HepG2 (cell line): ENCODE data around the gene TAS1R3. TPM values are rescaled to one million over a fixed set of nuclear protein-coding genes. Genes with fewer than 3 reads are reported as not detected.

ENCODE experiments used
- ATAC-seq: fragments of 200-7000 bp; cut with Tn5 transposase; 3 replicates; pipeline ENCODE4 v1.9.1; 2020; ENCODE audit warnings: mild to moderate bottlenecking, moderate library complexity
- BruUV-seq: library from RNA; stranded (reverse); fragments of 400-500 nt; replicated peaks from 2 replicates; lab custom pipeline; 2021; lab: Mats Ljungman, UMichigan
- CTCF ChIA-PET: fragments of 300-600 bp; formaldehyde crosslinking; extraction: SDS; loops from one replicate; lab custom pipeline; 2021; ENCODE audit warnings: low total read pairs, inconsistent platforms, low intra/inter-chr PET ratio; lab: Yijun Ruan, JAX
- POLR2A ChIA-PET: fragments of 350-600 bp; sonication (Branson Sonifier 250); formaldehyde crosslinking; loops from one replicate; lab custom pipeline; 2020; ENCODE audit warnings: antibody characterized with exemption, inconsistent platforms; lab: Yijun Ruan, JAX
- DNase-seq: peaks from one replicate; pipeline ENCODE4 v3.0.0-alpha.2; 2015; ENCODE audit warnings: low spot score
- FAIRE-seq: peaks from 3 replicates; lab custom pipeline; 2011; peaks lifted over from hg19 to GRCh38; lab: Jason Lieb, UNC
- H2AFZ ChIP-seq: one replicate; pipeline ENCODE4 v1.6.1; 2011; ENCODE audit warnings: low read length, inconsistent platforms
- H3K27ac ChIP-seq: fragments of 300-600 bp; 3 replicates; pipeline ENCODE4 v1.8.0; 2011; ENCODE audit warnings: mixed run types, mild to moderate bottlenecking, mixed read lengths, low read length, inconsistent platforms; ENCODE audit not compliant: insufficient read depth; ENCODE audit errors: extremely low read length
- H3K27me3 ChIP-seq, 2 experiments: fragments of 200-600 bp in 1 of 2; 2 replicates in 1 of 2; 3 replicates in 1 of 2; pipeline versions ENCODE4 v1.6.0 to v1.8.0; 2011; ENCODE audit warnings: low read length in 2 of 2, mild to moderate bottlenecking in 2 of 2, moderate library complexity in 2 of 2, inconsistent platforms in 1 of 2; ENCODE audit not compliant: insufficient read depth in 2 of 2, control insufficient read depth in 1 of 2
- H3K36me3 ChIP-seq, 2 experiments: fragments of 200-600 bp in 1 of 2; replicated peaks in 1 of 2; 2 replicates in 1 of 2; 3 replicates in 1 of 2; pipeline versions ENCODE4 v1.5.1 to v1.8.0; 2011; ENCODE audit warnings: low read length in 2 of 2, inconsistent platforms in 1 of 2; ENCODE audit not compliant: insufficient read depth in 2 of 2, control insufficient read depth in 1 of 2
- H3K4me1 ChIP-seq: 2 replicates; pipeline ENCODE4 v1.5.1; 2012; ENCODE audit warnings: low read length, inconsistent platforms; ENCODE audit not compliant: insufficient read depth
- H3K4me2 ChIP-seq: 2 replicates; pipeline ENCODE4 v1.6.0; 2011; ENCODE audit warnings: low read depth, low read length, inconsistent platforms
- H3K4me3 ChIP-seq, 3 experiments: fragments of 200-600 bp in 1 of 3; sonication (generic), shearing (Covaris generic) in 1 of 3; replicated peaks in 1 of 3; 2 replicates each; pipeline ENCODE4 v1.5.1; 2011 to 2016; ENCODE audit warnings: low read length in 3 of 3, inconsistent platforms in 2 of 3, low read depth in 2 of 3, mild to moderate bottlenecking in 2 of 3, control low read depth in 1 of 3, mixed read lengths in 1 of 3; ENCODE audit not compliant: insufficient read depth in 1 of 3
- H3K79me2 ChIP-seq: one replicate; pipeline ENCODE4 v1.6.1; 2011; ENCODE audit warnings: low read length, inconsistent platforms; ENCODE audit not compliant: insufficient read depth
- H3K9ac ChIP-seq: 2 replicates; pipeline ENCODE4 v1.6.0; 2011; ENCODE audit warnings: mild to moderate bottlenecking, low read depth, low read length, inconsistent platforms; ENCODE audit not compliant: insufficient read depth
- H3K9me3 ChIP-seq: 2 replicates; pipeline ENCODE4 v1.5.1; 2012; ENCODE audit warnings: mild to moderate bottlenecking, low read length
- H4K20me1 ChIP-seq: 2 replicates; pipeline ENCODE4 v1.6.0; 2011; ENCODE audit warnings: inconsistent platforms, mild to moderate bottlenecking, low read length, moderate library complexity; ENCODE audit not compliant: insufficient read depth
- AGO2 ChIP-seq: fragments of 200-400 bp; formaldehyde crosslinking; optimal IDR thresholded peaks from 2 replicates; pipeline ENCODE3; 2017; ENCODE audit warnings: mild to moderate bottlenecking, low read depth, low read length, moderate library complexity
- RBFOX2 ChIP-seq: fragments of 200-400 bp; formaldehyde crosslinking; IDR thresholded peaks from 2 replicates; pipeline ENCODE4 v1.6.1; 2017; ENCODE audit warnings: low read depth, mild to moderate bottlenecking, low read length
- ZNF646 ChIP-seq: sonication (generic); formaldehyde crosslinking; IDR thresholded peaks from 2 replicates; pipeline ENCODE4 v1.9.0; 2021; ENCODE audit warnings: mild to moderate bottlenecking, missing genetic modification reagents
- WGBS: methylation state at CpG from one replicate; pipeline ENCODE4 v1.1.6; 2017; ENCODE audit warnings: low lambda C conversion rate; 5-methylcytosine and 5-hydroxymethylcytosine counted together
- in situ Hi-C: cut with HindIII; loops from 2 replicates; pipeline ENCODE4 v1.10.0; 2017; ENCODE audit warnings: low pct_unique_long_range_greater_than_20kb; ENCODE audit not compliant: extremely low pct_ligation_motif_present
- intact Hi-C: fragments of 100-400 bp; cut with micrococcal nuclease; formaldehyde crosslinking; loops from one replicate; pipeline ENCODE4 v1.10.0; 2022; ENCODE audit not compliant: unreplicated experiment
- polyA plus RNA-seq, 8 experiments: library from polyadenylated mRNA; depleted of rRNA in 3 of 8; stranded (reverse) in 7 of 8; unstranded in 1 of 8; fragments of >200 nt; fragmentation: Illumina TruSeq in 4 of 8; extraction: Trizol in 4 of 8; gene quantifications; 2 replicates each; pipeline versions ENCODE4 v1.2.1 to v1.2.3, GENCODE V29; 2011 to 2016; ENCODE audit warnings: low read depth in 4 of 8, missing spikeins in 1 of 8, mixed read lengths in 1 of 8; ENCODE audit not compliant: insufficient read depth in 1 of 8
- total RNA-seq, 5 experiments: library from RNA; depleted of rRNA; stranded (reverse); fragments of >200 nt; fragmentation: Illumina TruSeq; extraction: Trizol; gene quantifications; 2 replicates each; pipeline ENCODE4 v1.2.3, GENCODE V29; 2016; ENCODE audit warnings: low read depth in 1 of 5

TAS1R3 gene
- total and polyA plus RNA-seq, 2 of the 13 experiments (the other 11 are each of a cell fraction or from before 2014, with no cell fraction given), result 0.13 to 0.15 TPM

- DNase-seq, result no peak
- ChIA-PET POLR2A (interaction anchor here (1.7 kb wide), 1 partner anchor 14 kb away, joined by 3 read pairs; no protein-coding TSS in a partner anchor), CTCF (no interaction called here)
- FAIRE-seq, result no peak
- no peaks in the 10 kb centered on the region for H3K9me3 ChIP-seq
- H3K9ac ChIP-seq, result no peak overlapping the region
- no peak overlapping the region for H3K4me2 ChIP-seq
- no peak for ATAC-seq
- in situ Hi-C loops, result no loop called here
- H3K4me3 ChIP-seq, result no peak overlapping the region
- peaks cover 35% of the 10 kb centered on the region for H3K79me2 ChIP-seq
- peaks cover 17% of the 10 kb centered on the region for H3K4me1 ChIP-seq
- no peak overlapping the region for H2AFZ ChIP-seq
- H3K36me3 ChIP-seq, result peaks cover 13 to 42% of the 10 kb centered on the region in 2 experiments; a peak in 4 of 5 replicates
- peaks cover 10% of the 10 kb centered on the region; the same call in 1 of the 2 replicates for H4K20me1 ChIP-seq
- BruUV-seq, result no TSS peak
- 93% methylated on average over 33 of the region's 36 CpGs for WGBS
- no peak overlapping the region for H3K27ac ChIP-seq
- intact Hi-C loops, result no loop called here
- no peaks in the 10 kb centered on the region for H3K27me3 ChIP-seq
- peak; percentile 53; the same call in 1 of the 2 replicates for TF ChIP-seq RBFOX2
- no peak for TF ChIP-seq ZNF646 (CRISPR knock-in tag)
- TF ChIP-seq AGO2, result peak; percentile 89
Measured at GRCh38 chr1:1318777-1319645, 12.1 kb upstream of the TAS1R3 start.
